ENCODE data around the gene TRIO.

TRIO gene

DNA sequence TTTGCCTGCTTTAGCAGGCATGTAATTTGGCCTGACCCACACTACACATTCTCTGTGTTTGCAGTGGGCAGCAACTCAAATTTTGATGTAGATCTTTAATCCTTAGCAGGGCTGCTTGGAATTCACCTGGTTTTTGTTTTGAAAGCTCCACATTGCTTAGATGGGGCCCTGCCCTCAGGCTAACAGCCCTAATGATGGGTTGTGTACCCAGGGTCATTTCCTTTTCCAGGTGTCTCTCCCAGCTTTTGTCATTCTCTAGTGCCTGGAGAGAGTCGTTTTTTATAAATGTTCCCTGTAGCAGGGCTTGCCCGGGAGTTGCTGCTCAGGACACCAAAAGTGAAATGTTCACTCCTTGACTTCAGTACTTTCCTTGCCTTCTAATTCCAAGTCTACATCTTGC, 126.3 kb downstream of the TRIO start:
- H3K36me3 ChIP-seq, result peaks cover 0 to 5% (median 0%) of the 10 kb centered on the region in 3 donors
- H3K27me3 ChIP-seq, result no peaks in the 10 kb centered on the region
- H3K4me3 ChIP-seq, result no peak overlapping the region
- no peak for DNase-seq
- H3K9me3 ChIP-seq, result no peaks in the 10 kb centered on the region
- intact Hi-C loops (cut with DNase I; ENCODE audit: low total_unique reads), result loop anchor here (10.0 kb wide), 1 partner anchor 65 kb away; no protein-coding TSS in a partner anchor
- H3K27ac ChIP-seq, result peak overlapping the region; percentile 25 to 29
- TF ChIP-seq, protein P1, sequence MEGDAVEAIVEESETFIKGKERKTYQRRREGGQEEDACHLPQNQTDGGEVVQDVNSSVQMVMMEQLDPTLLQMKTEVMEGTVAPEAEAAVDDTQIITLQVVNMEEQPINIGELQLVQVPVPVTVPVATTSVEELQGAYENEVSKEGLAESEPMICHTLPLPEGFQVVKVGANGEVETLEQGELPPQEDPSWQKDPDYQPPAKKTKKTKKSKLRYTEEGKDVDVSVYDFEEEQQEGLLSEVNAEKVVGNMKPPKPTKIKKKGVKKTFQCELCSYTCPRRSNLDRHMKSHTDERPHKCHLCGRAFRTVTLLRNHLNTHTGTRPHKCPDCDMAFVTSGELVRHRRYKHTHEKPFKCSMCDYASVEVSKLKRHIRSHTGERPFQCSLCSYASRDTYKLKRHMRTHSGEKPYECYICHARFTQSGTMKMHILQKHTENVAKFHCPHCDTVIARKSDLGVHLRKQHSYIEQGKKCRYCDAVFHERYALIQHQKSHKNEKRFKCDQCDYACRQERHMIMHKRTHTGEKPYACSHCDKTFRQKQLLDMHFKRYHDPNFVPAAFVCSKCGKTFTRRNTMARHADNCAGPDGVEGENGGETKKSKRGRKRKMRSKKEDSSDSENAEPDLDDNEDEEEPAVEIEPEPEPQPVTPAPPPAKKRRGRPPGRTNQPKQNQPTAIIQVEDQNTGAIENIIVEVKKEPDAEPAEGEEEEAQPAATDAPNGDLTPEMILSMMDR (IDR thresholded peaks at IDR 0.05), result no peak
- peaks cover 0 to 84% (median 51%) of the 10 kb centered on the region in 4 donors for H3K4me1 ChIP-seq

DNA sequence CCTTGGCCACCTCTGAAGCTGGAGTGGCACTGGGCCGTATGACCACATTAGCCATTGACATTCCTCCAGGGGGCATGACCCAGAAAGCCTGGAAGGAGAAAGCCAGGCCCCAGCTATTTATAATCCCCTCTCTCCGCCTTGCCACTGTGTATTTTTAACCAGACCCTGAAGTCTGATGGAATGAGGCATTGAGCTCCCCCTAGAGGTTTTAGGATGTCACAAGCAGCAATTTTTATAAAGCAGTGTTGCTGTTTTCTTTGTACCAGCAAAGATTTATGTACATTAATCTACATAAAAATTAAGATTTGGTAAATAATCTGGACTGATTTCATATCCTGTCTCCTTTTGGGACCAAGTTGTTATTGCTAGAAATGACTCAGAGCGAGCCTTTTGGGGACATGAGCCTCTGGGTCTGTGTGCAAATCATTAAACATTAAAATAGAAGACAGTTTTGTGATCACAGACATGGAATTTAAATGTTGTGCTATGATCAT, 127.1 kb downstream of the TRIO start:
- DNase-seq, result peak; percentile 49 to 85
- intact Hi-C loops (cut with DNase I; ENCODE audit: low total_unique reads), result loop anchor here (1.0 kb wide), 1 partner anchor 161 kb away; no protein-coding TSS in a partner anchor

DNA sequence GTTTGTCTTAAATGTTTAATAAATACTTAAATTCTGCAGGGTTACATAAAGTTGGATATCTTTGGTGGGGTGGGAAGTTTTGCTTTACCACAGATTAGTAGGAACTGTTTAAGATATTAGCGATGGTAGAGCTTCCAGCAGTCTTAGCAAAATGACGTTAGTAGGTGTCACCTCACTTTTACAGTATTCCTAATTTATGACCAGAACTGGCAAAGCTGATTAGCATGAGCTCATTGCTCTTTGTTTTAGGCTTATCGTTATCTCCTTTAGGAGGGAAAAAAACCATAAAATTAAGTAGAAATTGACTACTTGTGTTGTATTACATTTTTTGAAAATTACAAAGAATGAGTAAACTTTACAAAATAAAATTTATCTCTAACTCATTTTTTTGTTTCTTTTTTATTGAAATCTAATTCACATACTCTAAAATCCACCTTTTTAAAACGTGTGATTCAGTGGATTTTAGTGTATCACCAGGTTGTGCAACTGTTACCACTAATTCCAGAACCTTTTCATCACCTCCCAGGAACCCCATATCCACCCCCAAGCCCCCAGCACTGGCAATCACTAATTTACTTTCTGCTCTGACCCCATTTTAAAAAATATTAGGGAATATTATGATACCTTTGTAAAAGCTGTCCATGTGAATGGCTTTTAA, 129.5 kb downstream of the TRIO start:
- peaks cover 0 to 67% (median 33%) of the 10 kb centered on the region in 4 donors for H3K4me1 ChIP-seq
- intact Hi-C loops (cut with DNase I; ENCODE audit: low total_unique reads), result no loop called here
- no peak overlapping the region for H3K27ac ChIP-seq
- H3K4me3 ChIP-seq, result no peak overlapping the region
- H3K27me3 ChIP-seq, result no peaks in the 10 kb centered on the region
- no peaks in the 10 kb centered on the region for H3K9me3 ChIP-seq
- no peak for DNase-seq
- TF ChIP-seq, protein P1 (IDR thresholded peaks at IDR 0.05), result no peak
- H3K36me3 ChIP-seq, result peaks cover 0 to 5% (median 0%) of the 10 kb centered on the region in 3 donors

More for the DNA sequence above, 127.1 kb downstream of the TRIO start:
- Histone ChIP-seq H3K27me3 (no peaks in the 10 kb centered on the region), H3K4me1 (peaks cover 0 to 80% (median 46%) of the 10 kb centered on the region in 4 donors), H3K36me3 (peaks cover 0 to 5% (median 0%) of the 10 kb centered on the region in 3 donors), H3K9me3 (no peaks in the 10 kb centered on the region), H3K4me3 (no peak overlapping the region), H3K27ac (peak overlapping the region; percentile 25 to 29)
- TF ChIP-seq, protein P1 (IDR thresholded peaks at IDR 0.05), result peak; percentile 80 to 82

DNA sequence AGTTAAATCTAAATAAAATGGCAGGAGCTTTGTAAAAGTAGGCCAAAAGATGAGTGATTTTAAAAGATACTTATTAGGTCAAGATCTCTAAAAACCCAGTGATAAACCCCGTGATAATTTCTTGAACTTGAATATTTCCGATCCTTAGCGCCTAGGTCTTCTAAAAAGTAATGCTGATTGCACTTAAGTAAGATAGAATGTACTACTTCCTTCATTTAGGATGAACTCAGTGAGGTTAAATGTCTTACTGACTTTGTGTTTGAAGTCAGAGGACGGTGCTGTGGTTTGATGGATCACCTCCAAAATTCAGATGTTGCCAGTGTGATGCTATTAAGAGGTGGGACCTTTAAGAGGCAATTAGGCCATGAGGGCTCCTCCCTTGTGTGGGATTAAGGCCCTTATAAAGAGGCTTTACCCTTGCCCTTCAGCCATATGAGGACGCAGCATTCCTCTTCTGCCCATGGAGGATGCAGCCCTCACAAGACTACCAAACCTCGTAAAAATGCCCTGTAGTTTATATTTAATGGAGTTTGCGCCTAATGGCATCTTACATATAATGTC, 130.1 kb downstream of the TRIO start:
- Histone ChIP-seq H3K4me1 (peaks cover 0 to 67% (median 28%) of the 10 kb centered on the region in 4 donors), H3K27ac (no peak overlapping the region), H3K36me3 (peaks cover 0 to 5% (median 0%) of the 10 kb centered on the region in 3 donors), H3K9me3 (no peaks in the 10 kb centered on the region), H3K27me3 (no peaks in the 10 kb centered on the region), H3K4me3 (no peak overlapping the region)
- DNase-seq, result no peak
- TF ChIP-seq, protein P1 (IDR thresholded peaks at IDR 0.05), result no peak
- intact Hi-C loops (cut with DNase I; ENCODE audit: low total_unique reads), result no loop called here

DNA sequence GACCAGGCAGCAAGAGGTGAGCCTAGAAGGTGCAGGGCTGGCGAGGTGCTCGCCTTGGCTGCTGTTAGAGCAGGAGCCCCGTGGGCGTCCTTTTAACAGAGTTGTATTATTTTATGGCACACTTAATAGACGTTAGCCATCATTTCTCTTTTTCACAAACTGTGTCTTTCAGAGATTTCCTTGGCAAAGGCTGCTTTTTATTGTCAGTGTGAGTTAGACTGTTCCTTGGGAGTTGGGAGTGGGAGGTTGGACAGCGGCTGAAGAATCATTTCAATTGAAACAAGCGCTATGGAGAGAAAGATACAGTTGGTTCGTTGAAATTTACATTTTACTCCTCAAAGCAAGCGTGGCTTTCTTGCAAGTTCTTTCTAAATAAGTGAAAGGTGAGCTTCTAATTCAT, 133.2 kb downstream of the TRIO start:
- DNase-seq, result no peak
- H3K27me3 ChIP-seq, result no peaks in the 10 kb centered on the region
- no peak overlapping the region for H3K4me3 ChIP-seq
- no peak overlapping the region for H3K27ac ChIP-seq
- peaks cover 0 to 5% (median 4%) of the 10 kb centered on the region in 3 donors for H3K36me3 ChIP-seq
- TF ChIP-seq, protein P1 (IDR thresholded peaks at IDR 0.05), result no peak
- H3K9me3 ChIP-seq, result no peaks in the 10 kb centered on the region
- H3K4me1 ChIP-seq, result peaks cover 0 to 67% (median 3%) of the 10 kb centered on the region in 4 donors
- intact Hi-C loops (cut with DNase I; ENCODE audit: low total_unique reads), result no loop called here
